AG04450 (cell line): ENCODE data around the gene GNPDA2. TPM values are rescaled to one million over a fixed set of nuclear protein-coding genes. Genes with fewer than 3 reads are reported as not detected.

Experiments
- CTCF ChIA-PET: fragments of 300-600, 350-600 bp; formaldehyde crosslinking; extraction: SDS; loops from one replicate; lab custom pipeline; 2022; ENCODE audit warnings: antibody characterized with exemption, inconsistent platforms; lab: Charles Lee
- POLR2A ChIA-PET: fragments of 350-600 bp; formaldehyde crosslinking; extraction: SDS; loops from one replicate; lab custom pipeline; 2021; ENCODE audit warnings: antibody characterized with exemption, inconsistent platforms; lab: Yijun Ruan, JAX
- DNase-seq: peaks from one replicate; pipeline ENCODE4 v3.0.0-alpha.2; 2011; ENCODE audit warnings: low read depth, low spot score
- H3K27ac ChIP-seq: one replicate; pipeline ENCODE4 v1.5.1; 2012; ENCODE audit warnings: low read depth, low read length, control low read depth
- H3K27me3 ChIP-seq: one replicate; pipeline ENCODE4 v1.6.0; 2012; ENCODE audit warnings: low read length; ENCODE audit not compliant: control insufficient read depth, insufficient read depth
- H3K4me3 ChIP-seq: 2 replicates; pipeline ENCODE4 v1.5.1; 2011; ENCODE audit warnings: mild to moderate bottlenecking, low read depth, low read length, control low read depth
- H3K9me3 ChIP-seq: 2 replicates; pipeline ENCODE4 v1.5.1; 2012; ENCODE audit warnings: low read length; ENCODE audit not compliant: control insufficient read depth, insufficient read depth
- polyA plus RNA-seq: library from polyadenylated mRNA; depleted of rRNA; stranded (reverse); fragments of >200 nt; gene quantifications from 2 replicates; pipeline ENCODE4 v1.2.3, GENCODE V29; 2011
- TF ChIP-seq, protein P1 (sequence below): IDR thresholded peaks from 2 replicates; pipeline ENCODE4 v1.5.1; 2011; ENCODE audit warnings: low read depth, low read length, control low read depth, inconsistent platforms

Gene GNPDA2
- polyA plus RNA-seq, 1 experiment = 23.5 TPM

DNA sequence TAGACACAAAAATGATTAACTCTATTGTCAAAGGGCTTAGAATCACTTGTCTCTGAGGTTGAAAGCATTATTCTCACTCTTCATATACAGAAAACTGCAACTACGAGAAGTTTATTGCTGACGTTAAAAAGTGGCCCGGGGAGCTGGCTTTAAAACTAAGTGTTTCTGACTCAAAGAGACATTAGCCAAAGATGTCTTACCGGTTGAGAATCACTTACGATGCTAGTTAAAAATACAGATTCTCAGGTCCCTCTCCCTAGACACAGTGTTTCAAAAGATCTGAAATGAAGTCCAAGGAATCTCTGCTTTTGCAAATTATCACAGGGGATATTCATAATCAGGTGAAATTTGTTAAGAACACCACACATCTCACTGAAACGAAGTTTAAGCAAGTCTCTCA, 1.2 kb downstream of the GNPDA2 start:
- CTCF ChIA-PET = interaction anchor here (1.0 kb wide), 1 partner anchor 34 kb away, joined by 3 read pairs; no protein-coding TSS in a partner anchor
- H3K27ac ChIP-seq = no peak overlapping the region
- POLR2A ChIA-PET = interaction anchor here (0.9 to 1.4 kb wide), 2 partner anchors 47 kb away, joined by 3 to 8 read pairs; partner anchors contain the start of gene GUF1

GRCh38 chr4:44722001-44722400, 4.4 kb downstream of the GNPDA2 start:
- CTCF ChIA-PET = interaction anchor here (1.4 kb wide), 1 partner anchor 13 kb away, joined by 3 read pairs; no protein-coding TSS in a partner anchor

More for the DNA sequence above, 1.2 kb downstream of the GNPDA2 start:
- Histone ChIP-seq H3K9me3 (no peaks in the 10 kb centered on the region), H3K27me3 (no peaks in the 10 kb centered on the region), H3K4me3 (peak overlapping the region; percentile 86)
- DNase-seq = no peak
- TF ChIP-seq, protein P1, sequence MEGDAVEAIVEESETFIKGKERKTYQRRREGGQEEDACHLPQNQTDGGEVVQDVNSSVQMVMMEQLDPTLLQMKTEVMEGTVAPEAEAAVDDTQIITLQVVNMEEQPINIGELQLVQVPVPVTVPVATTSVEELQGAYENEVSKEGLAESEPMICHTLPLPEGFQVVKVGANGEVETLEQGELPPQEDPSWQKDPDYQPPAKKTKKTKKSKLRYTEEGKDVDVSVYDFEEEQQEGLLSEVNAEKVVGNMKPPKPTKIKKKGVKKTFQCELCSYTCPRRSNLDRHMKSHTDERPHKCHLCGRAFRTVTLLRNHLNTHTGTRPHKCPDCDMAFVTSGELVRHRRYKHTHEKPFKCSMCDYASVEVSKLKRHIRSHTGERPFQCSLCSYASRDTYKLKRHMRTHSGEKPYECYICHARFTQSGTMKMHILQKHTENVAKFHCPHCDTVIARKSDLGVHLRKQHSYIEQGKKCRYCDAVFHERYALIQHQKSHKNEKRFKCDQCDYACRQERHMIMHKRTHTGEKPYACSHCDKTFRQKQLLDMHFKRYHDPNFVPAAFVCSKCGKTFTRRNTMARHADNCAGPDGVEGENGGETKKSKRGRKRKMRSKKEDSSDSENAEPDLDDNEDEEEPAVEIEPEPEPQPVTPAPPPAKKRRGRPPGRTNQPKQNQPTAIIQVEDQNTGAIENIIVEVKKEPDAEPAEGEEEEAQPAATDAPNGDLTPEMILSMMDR = no peak

GRCh38 chr4:44720371-44720770, 6.0 kb downstream of the GNPDA2 start:
- no peaks in the 10 kb centered on the region for H3K27me3 ChIP-seq
- CTCF ChIA-PET = no interaction called here
- no peaks in the 10 kb centered on the region for H3K9me3 ChIP-seq
- no peak for DNase-seq
- H3K4me3 ChIP-seq = no peak overlapping the region
- POLR2A ChIA-PET = no interaction called here
- no peak overlapping the region for H3K27ac ChIP-seq
- TF ChIP-seq, protein P1 = no peak

More at GRCh38 chr4:44722001-44722400, 4.4 kb downstream of the GNPDA2 start:
- no peaks in the 10 kb centered on the region for H3K27me3 ChIP-seq
- DNase-seq = no peak
- H3K4me3 ChIP-seq = no peak overlapping the region
- no peak overlapping the region for H3K27ac ChIP-seq
- POLR2A ChIA-PET = no interaction called here
- TF ChIP-seq, protein P1 = no peak
- no peaks in the 10 kb centered on the region for H3K9me3 ChIP-seq

DNA sequence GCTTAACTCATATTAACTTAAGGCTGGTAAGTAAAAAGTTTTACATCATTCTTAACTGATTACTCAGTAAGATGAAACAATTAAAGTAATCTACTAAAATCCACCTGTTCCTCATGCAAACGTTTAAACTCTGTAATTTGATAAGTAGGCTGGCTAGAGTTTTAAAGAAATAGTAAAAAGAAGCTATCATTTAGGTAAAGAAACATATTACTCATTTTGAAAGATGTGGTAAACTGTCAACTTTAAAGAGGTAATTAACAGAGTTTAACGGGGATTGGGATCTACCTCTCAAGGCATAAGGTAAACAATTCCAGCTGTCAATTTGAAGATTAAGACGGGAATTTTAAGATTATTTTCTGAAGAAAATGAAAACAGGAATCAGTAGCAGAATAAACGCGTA, 9.8 kb downstream of the GNPDA2 start:
- H3K27me3 ChIP-seq = no peaks in the 10 kb centered on the region
- no peak overlapping the region for H3K4me3 ChIP-seq
- TF ChIP-seq, protein P1 = no peak
- no peak overlapping the region for H3K27ac ChIP-seq
- no peaks in the 10 kb centered on the region for H3K9me3 ChIP-seq
- POLR2A ChIA-PET = no interaction called here
- CTCF ChIA-PET = no interaction called here
- DNase-seq = no peak

DNA sequence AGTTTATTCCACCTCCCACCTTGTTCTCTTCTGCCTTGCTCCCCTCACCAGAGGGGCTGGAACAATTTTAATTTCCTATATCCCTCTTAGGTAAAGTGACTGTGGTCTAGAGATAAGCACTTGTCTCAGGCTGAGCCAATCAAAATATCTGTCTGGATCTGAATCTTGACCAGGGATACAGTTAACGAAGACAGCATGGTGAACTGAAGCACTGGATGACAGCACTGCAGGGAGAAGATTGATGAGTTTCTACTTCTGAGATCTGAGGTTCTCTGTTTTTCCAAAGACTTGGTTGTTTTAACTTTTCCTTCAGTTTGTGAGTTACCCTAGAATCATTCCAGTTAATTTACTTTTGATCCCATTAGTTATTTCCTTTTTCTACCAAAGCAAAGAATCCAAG, 13.2 kb downstream of the GNPDA2 start:
- Histone ChIP-seq H3K4me3 (no peak overlapping the region), H3K9me3 (no peaks in the 10 kb centered on the region), H3K27me3 (no peaks in the 10 kb centered on the region), H3K27ac (no peak overlapping the region)
- CTCF ChIA-PET = no interaction called here
- POLR2A ChIA-PET = no interaction called here
- no peak for DNase-seq
- TF ChIP-seq, protein P1 = no peak
